PC-9 (cell line): ENCODE data around the gene DENND1A. TPM values are rescaled to one million over a fixed set of nuclear protein-coding genes. Genes with fewer than 3 reads are reported as not detected.

ENCODE experiments used
- BruUV-seq: library from RNA; stranded (reverse); fragments of 400-500 nt; replicated peaks from 2 replicates; lab custom pipeline; 2021; lab: Mats Ljungman, UMichigan
- CTCF ChIA-PET: fragments of 300-600 bp; sonication (Branson Sonifier 250); formaldehyde crosslinking; loops from one replicate; lab custom pipeline; 2022; ENCODE audit warnings: antibody characterized with exemption; lab: Charles Lee
- POLR2A ChIA-PET: fragments of 300-600 bp; sonication (Branson Sonifier 250); formaldehyde crosslinking; loops from one replicate; lab custom pipeline; 2022; ENCODE audit warnings: antibody characterized with exemption; ENCODE audit not compliant: unreplicated experiment; lab: Charles Lee
- DNase-seq, 2 experiments: peaks; one replicate each; pipeline versions ENCODE4 v3.0.0 to v3.0.0-alpha.2; 2015 to 2022; ENCODE audit warnings: mixed read lengths in 1 of 2
- H2AFZ ChIP-seq: fragments of 200-600 bp; sonication (generic); 2 replicates; pipeline ENCODE4 v1.8.1; 2017; ENCODE audit warnings: antibody characterized with exemption
- H3F3A ChIP-seq: fragments of 200-600 bp; sonication (generic); 2 replicates; pipeline ENCODE4 v1.8.1; 2017; ENCODE audit warnings: antibody characterized with exemption, mild to moderate bottlenecking, low read depth; ENCODE audit not compliant: insufficient read depth
- H3K27ac ChIP-seq: fragments of 200-600 bp; sonication (generic); 2 replicates; pipeline ENCODE4 v1.6.1; 2016; ENCODE audit warnings: mixed run types
- H3K27me3 ChIP-seq: fragments of 200-600 bp; sonication (generic); 2 replicates; pipeline ENCODE4 v1.6.1; 2016; ENCODE audit warnings: low read depth, mixed run types; ENCODE audit not compliant: insufficient read depth
- H3K36me3 ChIP-seq: fragments of 200-600 bp; sonication (generic); 2 replicates; pipeline ENCODE4 v1.6.1; 2016; ENCODE audit warnings: low read depth, mixed run types
- H3K4me1 ChIP-seq: fragments of 200-600 bp; sonication (generic); replicated peaks from 2 replicates; pipeline ENCODE4 v1.6.1; 2016; ENCODE audit warnings: mixed run types; ENCODE audit not compliant: insufficient read depth
- H3K4me2 ChIP-seq: fragments of 200-600 bp; sonication (generic); 2 replicates; pipeline ENCODE4 v1.6.1; 2017; ENCODE audit warnings: mixed run types
- H3K4me3 ChIP-seq: fragments of 200-600 bp; sonication (generic); 2 replicates; pipeline ENCODE4 v1.6.1; 2016; ENCODE audit warnings: mixed run types
- H3K79me2 ChIP-seq: fragments of 200-600 bp; sonication (generic); 2 replicates; pipeline ENCODE4 v1.6.1; 2017; ENCODE audit warnings: low read depth, mixed run types
- H3K9me2 ChIP-seq: fragments of 200-600 bp; sonication (generic); 2 replicates; pipeline ENCODE4 v1.8.1; 2017; ENCODE audit warnings: mild to moderate bottlenecking; ENCODE audit not compliant: insufficient read depth
- H3K9me3 ChIP-seq: fragments of 200-600 bp; sonication (generic); 2 replicates; pipeline ENCODE4 v1.8.1; 2016; ENCODE audit warnings: low read depth; ENCODE audit not compliant: insufficient read depth
- H4K20me1 ChIP-seq: fragments of 200-600 bp; sonication (generic); 2 replicates; pipeline ENCODE4 v1.8.1; 2017; ENCODE audit not compliant: insufficient read depth
- CTCF ChIP-seq: fragments of 200-600 bp; sonication (generic); conservative IDR thresholded peaks from 2 replicates; pipeline ENCODE4 v1.6.1; 2017; ENCODE audit warnings: mixed run types, antibody characterized with exemption, mild to moderate bottlenecking, moderate library complexity
- EZH2 ChIP-seq: fragments of 200-600 bp; sonication (generic); IDR thresholded peaks from 2 replicates; pipeline ENCODE4 v1.8.0; 2017; ENCODE audit warnings: antibody characterized with exemption, low read depth
- intact Hi-C: fragments of 100-400 bp; cut with micrococcal nuclease; formaldehyde crosslinking; loops from one replicate; pipeline ENCODE4 v1.10.0; 2022; ENCODE audit not compliant: unreplicated experiment
- total RNA-seq: library from RNA; stranded (reverse); gene quantifications from 2 replicates; pipeline ENCODE4 v1.2.3, GENCODE V29; 2021

The DENND1A gene
- total RNA-seq, 1 experiment from 2014 or later, result 37.7 TPM

GRCh38 chr9:123871781-123872180, 58.1 kb downstream of the DENND1A start:
- CTCF ChIA-PET, result no interaction called here
- no peak for TF ChIP-seq EZH2
- no peak for TF ChIP-seq CTCF

GRCh38 chr9:123868002-123868401, 61.9 kb downstream of the DENND1A start:
- DNase-seq, result no peak
- no peaks in the 10 kb centered on the region for H3K9me3 ChIP-seq
- H3K4me1 ChIP-seq, result no peaks in the 10 kb centered on the region
- BruUV-seq, result no TSS peak
- H3K9me2 ChIP-seq, result 0 out of 2 replicates have a peak, but pooled peaks cover 5% of the 10 kb centered on the region
- no peaks in the 10 kb centered on the region for H4K20me1 ChIP-seq
- no peaks in the 10 kb centered on the region for H3F3A ChIP-seq
- TF ChIP-seq EZH2 (no peak), CTCF (no peak)
- no peaks in the 10 kb centered on the region for H3K79me2 ChIP-seq
- no peaks in the 10 kb centered on the region for H3K36me3 ChIP-seq
- H3K4me3 ChIP-seq, result no peak overlapping the region
- H3K27me3 ChIP-seq, result no peaks in the 10 kb centered on the region
- H2AFZ ChIP-seq, result no peak overlapping the region
- H3K27ac ChIP-seq, result no peak overlapping the region
- intact Hi-C loops, result no loop called here
- ChIA-PET CTCF (no interaction called here), POLR2A (no interaction called here)
- no peak overlapping the region for H3K4me2 ChIP-seq

More at GRCh38 chr9:123871781-123872180, 58.1 kb downstream of the DENND1A start:
- Histone ChIP-seq H2AFZ (no peak overlapping the region), H3K4me3 (no peak overlapping the region), H4K20me1 (no peaks in the 10 kb centered on the region), H3K36me3 (peaks cover 9% of the 10 kb centered on the region; the same call in 1 of the 2 replicates), H3K4me2 (no peak overlapping the region), H3K79me2 (peaks cover 3% of the 10 kb centered on the region; the same call in 1 of the 2 replicates), H3K9me2 (0 out of 2 replicates have a peak, but pooled peaks cover 5% of the 10 kb centered on the region), H3F3A (no peaks in the 10 kb centered on the region), H3K9me3 (no peaks in the 10 kb centered on the region), H3K27ac (no peak overlapping the region), H3K27me3 (no peaks in the 10 kb centered on the region), H3K4me1 (no peaks in the 10 kb centered on the region)
- no TSS peak for BruUV-seq
- DNase-seq, result no peak
- intact Hi-C loops, result no loop called here
- POLR2A ChIA-PET, result no interaction called here

GRCh38 chr9:123867034-123867433, 62.9 kb downstream of the DENND1A start:
- ChIA-PET CTCF (no interaction called here), POLR2A (no interaction called here)
- no TSS peak for BruUV-seq
- no peaks in the 10 kb centered on the region for H3F3A ChIP-seq
- no peak overlapping the region for H3K4me3 ChIP-seq
- H4K20me1 ChIP-seq, result no peaks in the 10 kb centered on the region
- no peak for DNase-seq
- H3K4me2 ChIP-seq, result no peak overlapping the region
- 0 out of 2 replicates have a peak, but pooled peaks cover 5% of the 10 kb centered on the region for H3K9me2 ChIP-seq
- no peaks in the 10 kb centered on the region for H3K36me3 ChIP-seq
- TF ChIP-seq CTCF, result no peak
- TF ChIP-seq EZH2, result no peak
- H3K79me2 ChIP-seq, result no peaks in the 10 kb centered on the region
- no peak overlapping the region for H2AFZ ChIP-seq
- no peaks in the 10 kb centered on the region for H3K27me3 ChIP-seq
- intact Hi-C loops, result no loop called here
- H3K4me1 ChIP-seq, result no peaks in the 10 kb centered on the region
- H3K27ac ChIP-seq, result no peak overlapping the region
- H3K9me3 ChIP-seq, result no peaks in the 10 kb centered on the region
